Ramos (cell line): ENCODE measurements around the gene IFIT2.
"Not testable (repeated sequence)": the region's sequence is repeated elsewhere in the genome, so short reads cannot be mapped to it uniquely, and the experiment has no call there.

Experiments used
- in situ Hi-C: fragments of 300-500 bp; cut with MboI; formaldehyde crosslinking; loops from one replicate; pipeline ENCODE4 v1.14.3; 2022; ENCODE audit warnings: low sequenced_read_pairs; ENCODE audit not compliant: unreplicated experiment

IFIT2 gene

DNA sequence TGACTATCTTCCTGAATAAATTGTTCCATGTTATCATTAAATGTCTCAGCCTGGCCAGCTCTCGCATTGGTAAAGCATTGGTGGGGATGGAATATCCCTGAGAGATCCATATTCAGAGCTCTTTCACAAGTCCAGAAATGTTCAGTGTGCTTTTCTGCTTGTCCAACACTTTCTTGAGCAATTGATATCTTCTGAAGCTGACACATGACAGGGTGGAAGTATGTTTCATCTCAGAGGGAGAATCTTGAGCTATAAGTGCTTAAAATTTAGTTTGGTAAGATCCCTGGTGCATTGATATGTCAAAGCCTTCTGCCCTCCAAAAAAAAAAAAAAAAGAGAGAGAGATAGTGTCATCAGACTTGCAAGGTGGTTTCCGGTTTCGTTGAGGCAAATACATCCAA, 33.4 kb downstream of the IFIT2 start:
- in situ Hi-C loops: no loop called here

DNA sequence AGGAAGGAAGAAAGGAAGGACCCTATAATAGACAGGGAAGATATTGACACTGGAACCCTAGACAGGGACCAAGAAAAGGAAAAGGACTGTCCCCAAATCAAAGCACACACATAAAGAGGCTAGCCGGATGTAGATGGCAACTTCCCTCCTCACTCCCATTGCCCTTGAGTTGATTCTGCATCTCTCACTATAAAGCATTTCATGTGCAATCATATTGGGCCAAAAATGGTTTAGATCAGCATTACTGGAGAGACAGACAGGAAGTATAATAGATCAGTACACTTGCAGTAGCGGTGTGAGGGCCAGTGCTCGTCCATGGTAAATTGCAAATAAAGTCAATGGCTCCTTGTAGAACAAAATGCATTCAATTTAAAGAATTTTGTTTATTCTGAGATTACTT, 34.4 kb downstream of the IFIT2 start:
- in situ Hi-C loops: no loop called here

DNA sequence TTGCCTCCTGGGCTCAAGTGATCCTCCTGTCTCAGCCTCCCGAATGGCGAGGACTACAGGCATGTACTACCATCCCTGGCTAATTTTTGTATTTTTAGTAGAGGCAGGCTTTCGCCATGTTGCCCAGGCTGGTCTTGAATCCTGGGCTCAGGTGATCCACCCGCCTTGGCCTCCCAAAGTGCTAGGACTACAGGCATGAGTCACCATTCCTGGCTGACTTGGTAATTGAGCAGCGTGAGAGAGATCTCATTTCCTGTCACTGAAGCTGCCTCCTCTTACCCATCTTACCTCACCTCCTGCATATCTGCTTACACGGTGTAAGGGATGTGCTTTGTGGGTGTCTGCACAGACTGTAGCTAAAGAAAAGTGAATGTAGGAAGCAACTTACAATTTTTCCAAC, 35.6 kb downstream of the IFIT2 start:
- in situ Hi-C loops: no loop called here

DNA sequence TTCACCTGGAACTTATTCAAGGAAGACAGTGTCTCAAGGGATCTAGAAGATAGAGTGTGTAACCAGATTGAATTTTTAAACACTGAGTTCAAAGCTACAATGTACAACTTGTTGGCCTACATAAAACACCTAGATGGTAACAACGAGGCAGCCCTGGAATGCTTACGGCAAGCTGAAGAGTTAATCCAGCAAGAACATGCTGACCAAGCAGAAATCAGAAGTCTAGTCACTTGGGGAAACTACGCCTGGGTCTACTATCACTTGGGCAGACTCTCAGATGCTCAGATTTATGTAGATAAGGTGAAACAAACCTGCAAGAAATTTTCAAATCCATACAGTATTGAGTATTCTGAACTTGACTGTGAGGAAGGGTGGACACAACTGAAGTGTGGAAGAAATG, 36.9 kb downstream of the IFIT2 start:
- in situ Hi-C loops: no loop called here

DNA sequence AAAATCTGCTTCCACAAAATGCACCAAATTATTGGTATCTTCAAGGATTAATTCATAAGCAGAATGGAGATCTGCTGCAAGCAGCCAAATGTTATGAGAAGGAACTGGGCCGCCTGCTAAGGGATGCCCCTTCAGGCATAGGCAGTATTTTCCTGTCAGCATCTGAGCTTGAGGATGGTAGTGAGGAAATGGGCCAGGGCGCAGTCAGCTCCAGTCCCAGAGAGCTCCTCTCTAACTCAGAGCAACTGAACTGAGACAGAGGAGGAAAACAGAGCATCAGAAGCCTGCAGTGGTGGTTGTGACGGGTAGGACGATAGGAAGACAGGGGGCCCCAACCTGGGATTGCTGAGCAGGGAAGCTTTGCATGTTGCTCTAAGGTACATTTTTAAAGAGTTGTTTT, 38.0 kb downstream of the IFIT2 start:
- in situ Hi-C loops: no loop called here

DNA sequence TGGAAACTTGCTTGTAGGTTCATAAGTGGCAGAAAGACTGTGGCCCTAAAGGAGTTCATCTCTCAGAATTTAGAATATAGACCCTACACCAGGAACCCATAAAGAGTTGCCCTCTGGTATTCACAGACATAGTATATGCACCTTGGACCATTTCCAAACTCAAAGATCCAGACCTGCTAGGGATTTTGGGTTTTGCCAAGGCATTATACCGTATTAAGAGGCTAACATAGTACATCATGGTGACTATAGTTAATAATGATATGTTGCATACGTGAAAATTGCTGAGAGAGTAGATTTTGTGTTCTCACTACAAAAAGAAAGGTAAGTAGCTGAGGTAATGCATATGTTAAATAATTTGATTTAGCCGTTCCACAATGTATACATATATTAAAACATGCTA, 39.8 kb downstream of the IFIT2 start:
- in situ Hi-C loops: no loop called here

DNA sequence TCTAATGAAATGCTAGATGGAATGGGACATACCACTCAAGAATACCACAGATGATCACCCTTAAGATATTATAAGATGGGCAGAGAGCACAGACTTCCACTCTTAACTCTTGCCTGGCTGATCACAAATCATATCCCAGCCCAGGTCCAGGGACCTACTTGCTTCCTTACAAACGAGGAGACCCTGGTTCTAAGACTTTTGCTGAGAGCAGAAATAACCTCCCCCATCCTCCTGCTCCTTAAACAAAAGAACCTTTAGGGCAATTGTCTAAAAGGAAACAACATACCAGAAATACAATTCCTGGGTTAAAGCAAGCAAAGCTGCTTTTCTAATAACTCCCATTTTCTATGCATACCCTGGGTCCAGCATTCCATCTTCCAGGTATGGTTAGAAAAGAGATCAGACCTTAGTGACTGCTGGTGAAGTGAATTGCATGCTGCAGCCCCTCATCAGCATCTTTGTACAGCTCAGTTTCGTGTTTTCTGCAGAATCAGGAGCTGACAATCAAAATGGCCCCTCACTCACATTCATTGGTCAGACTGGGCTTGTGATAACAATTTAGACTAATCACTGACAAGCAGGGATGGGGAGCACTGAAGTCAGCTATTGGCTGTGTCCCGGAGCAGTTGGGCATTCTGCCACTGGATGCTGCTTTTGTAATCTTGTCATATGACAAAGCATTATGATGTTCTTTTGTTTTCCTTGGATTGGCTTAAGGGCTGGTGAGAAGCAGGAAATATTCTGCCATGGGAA, 40.5 kb downstream of the IFIT2 start:
- in situ Hi-C loops: no loop called here

DNA sequence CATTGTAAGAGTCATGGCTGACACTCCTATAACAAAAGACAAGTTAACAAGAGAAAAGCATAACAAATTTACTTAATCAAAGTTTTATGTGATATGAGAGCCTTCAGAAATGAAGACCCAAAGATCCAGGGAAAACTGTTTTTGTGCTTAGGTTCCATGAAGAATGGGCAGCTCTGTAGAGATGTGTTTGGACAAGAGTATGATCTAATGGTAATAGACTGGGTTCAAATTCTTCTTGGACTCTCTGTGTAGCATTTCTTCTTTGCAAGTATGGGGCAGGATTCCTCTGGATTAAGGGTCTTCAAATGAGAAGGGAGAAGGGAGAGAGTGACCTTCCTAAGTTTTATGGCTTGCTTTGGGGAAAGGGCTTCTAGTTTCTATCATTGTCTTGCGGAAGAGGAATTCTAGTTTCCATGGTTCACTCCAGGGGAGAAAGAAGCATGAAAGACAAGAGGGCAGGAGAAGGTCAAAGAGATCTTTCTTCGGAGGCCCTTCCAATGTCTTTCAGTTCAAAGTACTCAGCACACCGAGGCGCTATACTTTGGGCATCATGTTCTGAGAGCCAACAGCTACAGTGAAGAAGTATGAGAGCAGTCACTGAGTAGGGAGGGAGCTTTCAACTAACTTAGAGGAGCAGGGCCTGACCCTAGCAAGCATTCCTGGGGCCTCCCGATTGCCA, 41.4 kb downstream of the IFIT2 start:
- in situ Hi-C loops: no loop called here

DNA sequence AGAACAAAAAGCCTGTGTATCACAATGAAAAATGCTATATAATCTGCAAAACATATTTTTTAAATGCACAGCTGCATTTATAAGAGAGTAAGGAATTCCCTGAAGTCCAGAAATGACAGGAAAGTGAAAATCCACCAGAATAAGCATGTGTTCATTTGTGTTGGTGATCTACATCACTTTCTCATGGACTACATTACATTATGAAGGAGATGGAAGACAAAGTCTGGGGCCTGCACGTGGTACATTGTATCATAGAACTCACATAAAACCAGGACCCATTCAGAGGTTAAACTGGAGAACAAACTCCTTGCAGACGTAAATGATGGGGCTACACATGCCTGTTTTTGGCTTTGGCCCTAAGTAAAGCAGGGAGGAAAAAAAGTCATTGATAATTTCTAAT, 42.3 kb downstream of the IFIT2 start:
- in situ Hi-C loops: no loop called here

DNA sequence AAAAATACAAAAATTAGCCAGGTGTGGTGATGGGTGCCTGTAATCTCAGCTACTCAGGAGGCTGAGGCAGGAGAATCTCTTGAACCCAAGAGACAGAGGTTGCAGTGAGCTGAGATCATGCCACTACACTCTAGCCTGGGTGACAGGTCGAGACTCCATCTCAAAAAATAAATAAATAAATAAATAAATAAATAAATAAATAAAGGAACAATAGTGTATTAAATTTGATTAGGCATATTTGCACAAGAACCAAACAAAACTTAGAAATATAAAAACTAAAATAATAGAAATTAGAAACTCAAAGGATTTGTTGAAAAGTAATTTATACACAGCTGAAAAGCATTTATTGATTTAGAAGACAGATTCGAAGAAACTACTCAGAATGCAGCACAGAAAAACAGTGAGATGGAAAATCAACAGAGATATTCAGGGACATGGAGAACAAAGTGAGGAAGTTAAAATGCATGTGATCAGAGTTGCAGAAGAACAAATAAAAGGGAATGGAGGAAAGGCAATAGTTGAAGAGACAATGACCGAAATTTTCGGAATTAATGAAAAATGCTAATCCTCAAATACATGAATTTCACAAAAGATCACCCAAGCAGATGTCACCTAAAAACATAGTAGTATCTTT, 43.6 kb downstream of the IFIT2 start:
- in situ Hi-C loops: no loop called here

DNA sequence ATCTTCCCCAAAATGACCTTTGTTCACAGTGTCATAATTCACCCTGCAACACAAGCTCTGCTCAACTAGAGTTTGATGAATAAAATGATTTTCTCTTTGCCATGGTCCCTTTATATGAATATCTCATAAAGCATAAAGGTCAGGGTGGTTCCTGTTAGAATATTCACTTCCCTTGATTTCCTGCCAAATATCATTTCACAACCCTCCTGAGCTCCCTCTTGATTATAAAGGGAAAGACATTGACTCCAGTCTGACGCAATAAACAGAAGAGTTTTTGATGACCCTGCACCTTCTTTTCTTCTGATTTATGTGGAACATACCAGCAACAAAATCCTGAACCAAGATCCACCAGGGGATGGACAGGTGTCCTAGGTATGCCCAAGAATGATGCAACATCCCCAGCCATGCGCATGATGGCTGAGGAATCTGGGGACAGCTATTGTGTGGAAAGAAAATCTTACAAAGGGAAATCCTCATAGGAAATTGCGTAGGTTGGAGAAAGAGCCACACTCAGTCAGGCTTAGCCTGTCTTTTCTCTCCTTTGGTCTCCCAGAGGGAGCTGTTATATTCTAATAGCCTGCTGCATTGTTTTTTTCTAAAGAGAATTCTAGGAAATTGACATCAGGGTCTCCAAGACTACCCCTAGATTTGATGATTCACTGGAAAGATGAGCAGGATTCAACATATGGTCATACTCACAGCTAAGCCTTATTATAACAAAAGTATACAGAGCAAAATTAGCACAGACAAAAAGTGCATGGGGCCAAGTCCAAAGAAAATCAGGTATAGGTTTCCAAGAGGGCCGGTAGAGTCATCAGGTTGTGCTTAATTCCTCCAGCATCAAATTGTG, 44.8 kb downstream of the IFIT2 start:
- in situ Hi-C loops: no loop called here

DNA sequence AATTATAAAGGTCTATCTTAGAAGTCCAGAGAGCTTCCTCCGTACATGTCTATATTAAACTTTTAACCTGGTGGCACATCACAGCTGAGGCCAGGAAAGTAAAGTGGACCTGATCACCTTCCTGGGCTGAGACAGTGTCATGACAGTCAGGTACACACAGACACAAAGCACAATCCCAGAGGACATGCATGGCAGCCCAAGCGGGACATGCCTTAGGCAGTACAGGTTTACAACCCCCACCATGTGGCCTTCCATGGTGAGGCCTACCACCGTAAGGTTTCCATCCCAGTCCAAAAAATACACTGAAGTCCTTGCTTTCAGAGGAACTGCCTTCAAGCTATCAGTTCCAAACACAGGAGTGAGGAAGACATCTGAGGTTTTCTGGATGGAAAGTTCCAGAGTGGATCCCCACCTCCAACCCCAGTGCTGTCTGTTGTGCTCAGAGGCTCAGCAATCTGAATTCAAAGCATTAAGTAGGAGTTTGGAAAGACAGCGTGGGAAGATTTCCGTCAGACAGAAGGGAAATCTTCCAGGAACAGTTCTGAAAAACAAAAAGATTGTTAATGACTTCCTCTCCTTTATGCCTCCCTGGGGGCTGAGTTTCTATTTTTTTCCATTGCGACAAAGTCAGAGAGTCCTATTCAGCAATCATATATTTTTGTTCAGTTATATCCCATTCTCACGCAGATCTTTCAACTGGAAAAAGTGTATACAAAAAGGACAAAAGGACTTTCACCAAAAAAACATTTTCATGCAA, 46.0 kb downstream of the IFIT2 start:
- in situ Hi-C loops: no loop called here

DNA sequence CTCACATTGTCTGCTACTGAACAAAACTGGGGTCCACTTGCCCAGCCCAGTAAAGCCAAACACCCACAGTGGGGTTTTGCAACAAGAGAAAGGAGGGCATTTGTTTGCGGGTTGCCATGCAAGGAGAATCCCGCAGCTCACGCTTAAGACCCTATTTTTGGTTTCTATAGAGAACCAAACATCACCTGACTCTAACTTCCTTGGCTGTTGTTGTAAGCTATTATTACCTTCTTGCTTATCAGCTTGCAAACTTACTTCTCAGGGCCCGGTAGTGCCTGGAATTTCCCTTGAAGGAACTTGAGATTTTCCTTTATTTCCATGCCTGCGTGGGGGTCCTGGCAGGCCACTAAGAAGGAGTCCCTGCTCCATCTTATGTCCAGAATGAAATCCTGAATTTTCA, 46.6 kb downstream of the IFIT2 start:
- in situ Hi-C loops: no loop called here

DNA sequence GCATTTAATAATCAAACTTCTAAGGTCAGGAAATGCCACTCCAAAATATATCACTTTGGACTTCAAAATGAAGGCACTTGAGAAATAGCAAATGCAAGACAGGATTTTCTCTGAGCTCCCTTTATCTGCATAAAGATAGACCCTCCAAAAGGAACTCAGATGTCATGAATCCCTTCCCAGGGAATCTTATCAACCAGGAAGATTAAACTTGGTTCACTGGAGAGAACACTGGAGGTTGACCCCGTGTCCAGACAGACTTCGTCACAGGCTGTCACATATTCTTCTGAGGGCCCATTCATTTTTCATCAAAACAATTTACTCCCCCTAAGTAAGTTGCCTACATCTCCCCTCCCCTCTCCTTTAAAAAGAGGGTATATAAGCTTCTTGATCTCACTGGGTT, 47.1 kb downstream of the IFIT2 start:
- in situ Hi-C loops: no loop called here

DNA sequence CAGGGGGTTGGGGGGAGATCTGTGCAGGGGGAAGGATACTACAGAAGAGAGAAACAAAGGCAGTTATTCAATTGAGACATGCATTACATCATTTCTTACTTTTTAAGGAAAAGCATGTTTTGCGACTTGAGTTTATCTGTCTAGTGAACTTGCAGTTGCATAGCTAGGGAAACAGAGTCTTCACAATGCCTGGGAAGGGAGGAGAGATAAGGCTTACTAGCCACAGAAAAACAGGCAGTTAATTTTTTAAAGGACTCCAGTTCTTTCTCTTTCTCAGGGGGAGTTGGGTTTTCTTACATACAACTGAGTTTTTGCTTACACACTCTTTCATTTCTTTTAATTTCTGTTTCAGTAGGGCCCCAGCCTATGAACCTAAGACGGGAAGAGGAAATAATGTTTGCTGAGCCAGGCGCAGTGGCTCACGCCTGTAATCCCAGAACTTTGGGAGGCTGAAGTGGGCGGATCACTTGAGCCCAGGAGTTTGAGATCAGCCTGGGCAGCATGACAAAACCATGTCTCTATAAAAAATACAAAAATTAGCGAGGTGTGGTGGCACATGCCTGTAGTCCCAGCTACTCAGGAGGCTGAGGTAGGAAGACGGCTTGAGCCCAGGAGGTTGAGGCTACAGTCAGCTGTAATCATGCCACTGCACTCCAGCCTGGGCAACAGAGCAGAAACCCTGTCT, 48.9 kb downstream of the IFIT2 start:
- in situ Hi-C loops: not testable (repeated sequence)

DNA sequence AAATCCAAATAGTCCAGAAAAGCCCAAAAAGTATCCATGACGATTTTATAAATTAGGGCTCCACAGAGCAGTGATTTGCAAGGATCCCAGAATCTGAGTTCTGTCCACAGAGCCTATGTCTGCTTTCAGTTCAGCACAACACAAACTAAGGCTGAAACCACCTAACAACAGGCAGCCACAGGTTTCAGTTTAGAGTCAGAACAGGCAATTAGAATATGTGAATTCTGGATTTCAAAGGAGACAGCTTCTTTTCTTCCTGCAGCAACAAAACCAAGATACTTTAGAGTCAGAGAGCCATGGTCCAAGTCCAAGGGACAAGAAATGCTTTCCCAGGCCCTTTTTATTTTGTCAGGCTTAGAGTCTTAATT, 49.5 kb downstream of the IFIT2 start:
- in situ Hi-C loops: no loop called here

DNA sequence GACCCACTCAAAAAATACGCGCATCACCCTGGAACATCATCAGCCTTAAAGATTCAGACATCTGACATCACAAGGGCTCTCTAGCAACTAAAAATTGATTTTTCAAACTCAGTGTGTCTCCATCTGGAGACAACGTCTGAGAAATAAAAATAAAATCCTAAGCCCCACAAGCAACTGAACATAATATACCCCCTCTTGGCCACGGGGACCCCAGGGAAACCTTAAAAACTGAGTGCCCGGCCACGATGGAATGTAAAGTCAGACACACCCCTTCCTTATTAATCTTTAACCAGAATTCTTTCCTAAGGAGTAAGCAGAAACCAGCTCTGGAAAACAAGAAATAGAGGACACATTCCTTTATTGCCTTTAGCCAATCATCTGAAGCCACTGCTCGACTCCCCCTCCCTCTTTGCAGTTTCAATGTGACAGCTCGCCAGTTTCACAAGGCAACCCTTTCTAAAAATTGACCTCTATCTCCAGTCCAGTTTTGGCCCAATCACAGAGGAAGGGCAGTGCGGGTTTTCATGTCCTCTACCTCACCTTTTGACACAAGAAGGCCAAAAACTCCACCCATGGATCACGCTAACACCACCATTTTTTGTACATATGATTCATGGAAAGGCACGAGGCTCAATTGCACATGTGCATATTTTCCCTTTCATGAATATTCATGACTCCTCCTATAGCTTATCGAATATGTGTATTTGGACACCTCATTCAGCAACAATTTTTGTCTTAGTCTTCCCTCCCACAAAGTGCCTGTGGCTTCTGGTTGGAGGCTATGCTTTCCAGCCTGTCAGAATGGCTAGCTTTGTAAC, 50.1 kb downstream of the IFIT2 start:
- in situ Hi-C loops: no loop called here

DNA sequence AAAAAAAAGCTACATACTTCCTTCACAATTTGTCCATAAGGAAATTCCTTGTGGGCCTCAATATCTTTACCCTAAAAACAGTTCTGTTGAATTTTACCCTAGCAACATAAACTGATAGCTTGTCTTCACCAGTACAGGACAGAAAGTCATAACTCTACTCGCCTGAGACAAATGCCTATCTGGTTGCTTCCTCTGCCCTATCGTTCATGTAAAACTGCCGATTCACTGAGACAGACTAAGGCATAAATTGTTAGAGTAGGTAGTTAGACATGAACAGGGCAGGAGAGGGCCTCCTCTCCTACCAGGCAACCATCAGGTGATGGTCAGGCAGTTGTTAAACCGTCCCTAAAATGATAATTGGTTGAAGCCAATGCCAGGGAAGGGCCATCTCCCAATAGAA, 51.0 kb downstream of the IFIT2 start:
- in situ Hi-C loops: no loop called here
